SK-N-SH (cell line): ENCODE measurements around the gene NFIX. TPM values are rescaled to one million over a fixed set of nuclear protein-coding genes. Genes with fewer than 3 reads are reported as not detected.

Experiments
- CTCF ChIA-PET: fragments of 300-600, 350-600 bp; formaldehyde crosslinking; extraction: SDS; loops from one replicate; lab custom pipeline; 2021; lab: Yijun Ruan, JAX
- POLR2A ChIA-PET: fragments of 350-600 bp; sonication (Branson Sonifier 250); formaldehyde crosslinking; extraction: SDS; loops from one replicate; lab custom pipeline; 2020; ENCODE audit warnings: antibody characterized with exemption, inconsistent platforms; lab: Yijun Ruan, JAX
- DNase-seq: peaks from one replicate; pipeline ENCODE4 v3.0.0; 2012
- H2AFZ ChIP-seq: fragments of 200-600 bp; sonication (generic); 2 replicates; pipeline ENCODE4 v1.8.1; 2016; ENCODE audit warnings: antibody characterized with exemption, mild to moderate bottlenecking, low read depth
- H3F3A ChIP-seq: fragments of 200-600 bp; sonication (generic); replicated peaks from 2 replicates; pipeline ENCODE3; 2016; ENCODE audit warnings: antibody characterized with exemption, mild to moderate bottlenecking; ENCODE audit not compliant: insufficient read depth
- H3K27ac ChIP-seq, 2 experiments: fragments of 200-500 bp in 1 of 2; fragments of 200-600 bp in 1 of 2; sonication (Bioruptor generic) in 1 of 2; sonication (generic), shearing (Covaris generic) in 1 of 2; 2 replicates each; pipeline versions ENCODE4 v1.5.1 to v1.6.1; 2014 to 2016; ENCODE audit warnings: low read depth in 2 of 2, inconsistent platforms in 1 of 2, low read length in 1 of 2, mild to moderate bottlenecking in 1 of 2, mixed read lengths in 1 of 2
- H3K27me3 ChIP-seq: fragments of 200-600 bp; sonication (generic), shearing (Covaris generic); 2 replicates; pipeline ENCODE4 v1.6.1; 2016; ENCODE audit warnings: mixed run types; ENCODE audit not compliant: insufficient read depth
- H3K36me3 ChIP-seq, 2 experiments: fragments of 200-500 bp in 1 of 2; fragments of 200-600 bp in 1 of 2; sonication (Bioruptor generic) in 1 of 2; sonication (generic) in 1 of 2; replicated peaks in 1 of 2; 2 replicates each; pipeline versions ENCODE3 to v1.5.1; 2014 to 2016; ENCODE audit warnings: low read length in 1 of 2, mild to moderate bottlenecking in 1 of 2; ENCODE audit not compliant: insufficient read depth in 2 of 2, control insufficient read depth in 1 of 2
- H3K4me1 ChIP-seq, 2 experiments: fragments of 200-500 bp in 1 of 2; fragments of 200-600 bp in 1 of 2; sonication (Bioruptor generic) in 1 of 2; sonication (generic), shearing (Covaris generic) in 1 of 2; 2 replicates each; pipeline versions ENCODE4 v1.5.1 to v1.6.1; 2014 to 2016; ENCODE audit warnings: low read depth in 1 of 2, low read length in 1 of 2, mixed run types in 1 of 2; ENCODE audit not compliant: insufficient read depth in 2 of 2, control insufficient read depth in 1 of 2
- H3K4me2 ChIP-seq: fragments of 200-600 bp; sonication (generic), shearing (Covaris generic); 2 replicates; pipeline ENCODE4 v1.6.1; 2017; ENCODE audit warnings: mixed run types
- H3K4me3 ChIP-seq, 2 experiments: fragments of 200-500 bp in 1 of 2; fragments of 200-600 bp in 1 of 2; sonication (Bioruptor generic) in 1 of 2; sonication (generic), shearing (Covaris generic) in 1 of 2; 2 replicates each; pipeline versions ENCODE4 v1.5.1 to v1.8.1; 2014 to 2016; ENCODE audit warnings: low read depth in 2 of 2, inconsistent platforms in 1 of 2, low read length in 1 of 2, mild to moderate bottlenecking in 1 of 2, mixed read lengths in 1 of 2, moderate library complexity in 1 of 2
- H3K79me2 ChIP-seq: fragments of 200-600 bp; sonication (generic); 2 replicates; pipeline ENCODE4 v1.8.1; 2017; ENCODE audit warnings: mild to moderate bottlenecking; ENCODE audit not compliant: insufficient read depth
- H3K9ac ChIP-seq: fragments of 200-600 bp; sonication (generic); 2 replicates; pipeline ENCODE4 v1.6.1; 2017; ENCODE audit warnings: mixed run types
- H3K9me2 ChIP-seq: fragments of 200-600 bp; sonication (generic); 2 replicates; pipeline ENCODE4 v1.6.1; 2017; ENCODE audit warnings: mixed run types
- H3K9me3 ChIP-seq: fragments of 200-600 bp; sonication (generic); 2 replicates; pipeline ENCODE4 v1.6.1; 2017; ENCODE audit warnings: mixed run types, mild to moderate bottlenecking, moderate library complexity
- H4K20me1 ChIP-seq: fragments of 200-600 bp; sonication (generic); 2 replicates; pipeline ENCODE4 v1.6.1; 2017; ENCODE audit warnings: mild to moderate bottlenecking, mixed run types; ENCODE audit not compliant: insufficient read depth
- EZH2phosphoT487 ChIP-seq: fragments of 200-600 bp; sonication (generic); IDR thresholded peaks from 2 replicates; pipeline ENCODE4 v1.6.1; 2017; ENCODE audit warnings: low read depth, mixed run types, mild to moderate bottlenecking, antibody characterized with exemption, moderate library complexity, borderline replicate concordance
- FOXJ3 ChIP-seq: sonication (generic); formaldehyde crosslinking; IDR thresholded peaks from 2 replicates; pipeline ENCODE4 v1.5.1; 2020; ENCODE audit warnings: mild to moderate bottlenecking, missing genetic modification reagents
- GABPA ChIP-seq: IDR thresholded peaks from 2 replicates; pipeline ENCODE4 v1.4.0; 2012; ENCODE audit warnings: low read depth, mild to moderate bottlenecking
- MEF2A ChIP-seq: IDR thresholded peaks from 2 replicates; pipeline ENCODE4 v1.4.0; 2012; ENCODE audit warnings: low read depth, borderline replicate concordance
- NFIC ChIP-seq: IDR thresholded peaks from 2 replicates; pipeline ENCODE4 v1.4.0; 2012; ENCODE audit warnings: borderline replicate concordance
- NRF1 ChIP-seq: IDR thresholded peaks from 2 replicates; pipeline ENCODE4 v1.6.1; 2012; ENCODE audit warnings: low read depth, mild to moderate bottlenecking, low read length
- RCOR1 ChIP-seq: fragments of 150-350 bp; IDR thresholded peaks from 2 replicates; pipeline ENCODE4 v1.6.1; 2017; ENCODE audit warnings: antibody characterized with exemption, low read length
- SMC3 ChIP-seq: IDR thresholded peaks from 2 replicates; pipeline ENCODE4 v1.6.1; 2012; ENCODE audit warnings: low read depth, low read length, improper control_type of control experiment
- YY1 ChIP-seq: IDR thresholded peaks from 2 replicates; pipeline ENCODE4 v1.4.0; 2012; ENCODE audit warnings: low read depth, mild to moderate bottlenecking
- WGBS: methylation state at CpG from one replicate; pipeline ENCODE4 v1.1.6; 2017; ENCODE audit warnings: low lambda C conversion rate; 5-methylcytosine and 5-hydroxymethylcytosine counted together
- polyA plus RNA-seq, 3 experiments: library from polyadenylated mRNA; depleted of rRNA; stranded (reverse); fragments of >200 nt; gene quantifications; 2 replicates each; pipeline ENCODE4 v1.2.3, GENCODE V29; 2012
- TF ChIP-seq, protein P1 (sequence below): IDR thresholded peaks from 2 replicates; pipeline ENCODE4 v1.4.0; 2012; ENCODE audit warnings: low read depth, borderline replicate concordance
- TF ChIP-seq, protein P2 (sequence below): IDR thresholded peaks from 2 replicates; pipeline ENCODE4 v1.4.0; 2012; ENCODE audit warnings: low read depth
- TF ChIP-seq, protein P3 (sequence below): fragments of 150-350 bp; IDR thresholded peaks from 2 replicates; pipeline ENCODE4 v1.6.1; 2016; ENCODE audit warnings: mild to moderate bottlenecking, low read depth, low read length
- TF ChIP-seq, protein P4 (sequence below): fragments of 150-350 bp; IDR thresholded peaks from 2 replicates; pipeline ENCODE4 v1.6.1; 2017; ENCODE audit warnings: antibody characterized with exemption, low read length, low read depth, borderline replicate concordance
- TF ChIP-seq, protein P5 (sequence below): IDR thresholded peaks from 2 replicates; pipeline ENCODE4 v1.4.0; 2012; ENCODE audit warnings: low read depth, borderline replicate concordance
- TF ChIP-seq, protein P6 (sequence below): IDR thresholded peaks from 2 replicates; pipeline ENCODE4 v1.6.1; 2012; ENCODE audit warnings: mild to moderate bottlenecking, low read depth, low read length, moderate library complexity

The NFIX gene
- polyA plus RNA-seq, 1 of the 3 experiments (the other 2 are of a cell fraction): 14.8 TPM

DNA sequence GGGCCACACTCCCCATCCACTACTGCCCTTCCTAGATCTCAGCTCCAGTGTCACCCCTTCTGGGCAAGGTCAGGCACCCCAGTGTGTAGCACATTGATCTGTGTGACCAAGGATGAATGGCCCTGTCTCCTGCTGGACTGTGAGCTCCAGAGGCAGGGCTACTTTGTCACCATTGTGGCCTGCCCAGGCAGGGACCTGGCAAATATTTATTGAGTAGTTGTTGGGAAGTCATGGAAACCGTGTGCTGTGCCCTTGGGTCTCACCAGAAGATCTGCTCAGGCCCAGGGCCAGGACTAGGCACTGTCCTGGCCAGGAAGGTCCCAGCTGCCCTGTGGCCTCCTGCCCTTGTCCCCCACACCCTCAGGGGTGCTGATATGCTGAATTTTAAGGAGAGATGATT lies 133.3 kb downstream of the NFIX start:
- no peak for DNase-seq
- Histone ChIP-seq H3K27me3 (no peaks in the 10 kb centered on the region), H2AFZ (no peak overlapping the region), H3K4me3 (no peak overlapping the region), H3K4me2 (no peak overlapping the region), H3K9me2 (no peaks in the 10 kb centered on the region), H3K27ac (no peak overlapping the region), H3K79me2 (peaks cover 95% of the 10 kb centered on the region), H3K9me3 (no peaks in the 10 kb centered on the region), H4K20me1 (peaks cover 96% of the 10 kb centered on the region), H3K36me3 (peaks cover 4 to 11% of the 10 kb centered on the region in 2 experiments), H3F3A (peaks cover 24% of the 10 kb centered on the region), H3K4me1 (peaks cover 0 to 15% of the 10 kb centered on the region in 2 experiments; a peak in 2 of 4 replicates), H3K9ac (no peak overlapping the region)
- 67% methylated on average over 1 of the region's 1 CpG for WGBS
- TF ChIP-seq, protein P1, sequence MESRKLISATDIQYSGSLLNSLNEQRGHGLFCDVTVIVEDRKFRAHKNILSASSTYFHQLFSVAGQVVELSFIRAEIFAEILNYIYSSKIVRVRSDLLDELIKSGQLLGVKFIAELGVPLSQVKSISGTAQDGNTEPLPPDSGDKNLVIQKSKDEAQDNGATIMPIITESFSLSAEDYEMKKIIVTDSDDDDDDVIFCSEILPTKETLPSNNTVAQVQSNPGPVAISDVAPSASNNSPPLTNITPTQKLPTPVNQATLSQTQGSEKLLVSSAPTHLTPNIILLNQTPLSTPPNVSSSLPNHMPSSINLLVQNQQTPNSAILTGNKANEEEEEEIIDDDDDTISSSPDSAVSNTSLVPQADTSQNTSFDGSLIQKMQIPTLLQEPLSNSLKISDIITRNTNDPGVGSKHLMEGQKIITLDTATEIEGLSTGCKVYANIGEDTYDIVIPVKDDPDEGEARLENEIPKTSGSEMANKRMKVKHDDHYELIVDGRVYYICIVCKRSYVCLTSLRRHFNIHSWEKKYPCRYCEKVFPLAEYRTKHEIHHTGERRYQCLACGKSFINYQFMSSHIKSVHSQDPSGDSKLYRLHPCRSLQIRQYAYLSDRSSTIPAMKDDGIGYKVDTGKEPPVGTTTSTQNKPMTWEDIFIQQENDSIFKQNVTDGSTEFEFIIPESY: no peak
- TF ChIP-seq FOXJ3 (CRISPR knock-in tag) (no peak), SMC3 (no peak), YY1 (no peak), GABPA (no peak), MEF2A (no peak), NRF1 (no peak), EZH2phosphoT487 (no peak), NFIC (no peak), RCOR1 (no peak)
- TF ChIP-seq, protein P2, sequence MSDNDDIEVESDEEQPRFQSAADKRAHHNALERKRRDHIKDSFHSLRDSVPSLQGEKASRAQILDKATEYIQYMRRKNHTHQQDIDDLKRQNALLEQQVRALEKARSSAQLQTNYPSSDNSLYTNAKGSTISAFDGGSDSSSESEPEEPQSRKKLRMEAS: no peak
- TF ChIP-seq, protein P3, sequence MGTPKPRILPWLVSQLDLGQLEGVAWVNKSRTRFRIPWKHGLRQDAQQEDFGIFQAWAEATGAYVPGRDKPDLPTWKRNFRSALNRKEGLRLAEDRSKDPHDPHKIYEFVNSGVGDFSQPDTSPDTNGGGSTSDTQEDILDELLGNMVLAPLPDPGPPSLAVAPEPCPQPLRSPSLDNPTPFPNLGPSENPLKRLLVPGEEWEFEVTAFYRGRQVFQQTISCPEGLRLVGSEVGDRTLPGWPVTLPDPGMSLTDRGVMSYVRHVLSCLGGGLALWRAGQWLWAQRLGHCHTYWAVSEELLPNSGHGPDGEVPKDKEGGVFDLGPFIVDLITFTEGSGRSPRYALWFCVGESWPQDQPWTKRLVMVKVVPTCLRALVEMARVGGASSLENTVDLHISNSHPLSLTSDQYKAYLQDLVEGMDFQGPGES: no peak
- TF ChIP-seq, protein P4, sequence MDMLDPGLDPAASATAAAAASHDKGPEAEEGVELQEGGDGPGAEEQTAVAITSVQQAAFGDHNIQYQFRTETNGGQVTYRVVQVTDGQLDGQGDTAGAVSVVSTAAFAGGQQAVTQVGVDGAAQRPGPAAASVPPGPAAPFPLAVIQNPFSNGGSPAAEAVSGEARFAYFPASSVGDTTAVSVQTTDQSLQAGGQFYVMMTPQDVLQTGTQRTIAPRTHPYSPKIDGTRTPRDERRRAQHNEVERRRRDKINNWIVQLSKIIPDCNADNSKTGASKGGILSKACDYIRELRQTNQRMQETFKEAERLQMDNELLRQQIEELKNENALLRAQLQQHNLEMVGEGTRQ: no peak
- TF ChIP-seq, protein P5, sequence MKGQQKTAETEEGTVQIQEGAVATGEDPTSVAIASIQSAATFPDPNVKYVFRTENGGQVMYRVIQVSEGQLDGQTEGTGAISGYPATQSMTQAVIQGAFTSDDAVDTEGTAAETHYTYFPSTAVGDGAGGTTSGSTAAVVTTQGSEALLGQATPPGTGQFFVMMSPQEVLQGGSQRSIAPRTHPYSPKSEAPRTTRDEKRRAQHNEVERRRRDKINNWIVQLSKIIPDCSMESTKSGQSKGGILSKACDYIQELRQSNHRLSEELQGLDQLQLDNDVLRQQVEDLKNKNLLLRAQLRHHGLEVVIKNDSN: no peak
- TF ChIP-seq, protein P6, sequence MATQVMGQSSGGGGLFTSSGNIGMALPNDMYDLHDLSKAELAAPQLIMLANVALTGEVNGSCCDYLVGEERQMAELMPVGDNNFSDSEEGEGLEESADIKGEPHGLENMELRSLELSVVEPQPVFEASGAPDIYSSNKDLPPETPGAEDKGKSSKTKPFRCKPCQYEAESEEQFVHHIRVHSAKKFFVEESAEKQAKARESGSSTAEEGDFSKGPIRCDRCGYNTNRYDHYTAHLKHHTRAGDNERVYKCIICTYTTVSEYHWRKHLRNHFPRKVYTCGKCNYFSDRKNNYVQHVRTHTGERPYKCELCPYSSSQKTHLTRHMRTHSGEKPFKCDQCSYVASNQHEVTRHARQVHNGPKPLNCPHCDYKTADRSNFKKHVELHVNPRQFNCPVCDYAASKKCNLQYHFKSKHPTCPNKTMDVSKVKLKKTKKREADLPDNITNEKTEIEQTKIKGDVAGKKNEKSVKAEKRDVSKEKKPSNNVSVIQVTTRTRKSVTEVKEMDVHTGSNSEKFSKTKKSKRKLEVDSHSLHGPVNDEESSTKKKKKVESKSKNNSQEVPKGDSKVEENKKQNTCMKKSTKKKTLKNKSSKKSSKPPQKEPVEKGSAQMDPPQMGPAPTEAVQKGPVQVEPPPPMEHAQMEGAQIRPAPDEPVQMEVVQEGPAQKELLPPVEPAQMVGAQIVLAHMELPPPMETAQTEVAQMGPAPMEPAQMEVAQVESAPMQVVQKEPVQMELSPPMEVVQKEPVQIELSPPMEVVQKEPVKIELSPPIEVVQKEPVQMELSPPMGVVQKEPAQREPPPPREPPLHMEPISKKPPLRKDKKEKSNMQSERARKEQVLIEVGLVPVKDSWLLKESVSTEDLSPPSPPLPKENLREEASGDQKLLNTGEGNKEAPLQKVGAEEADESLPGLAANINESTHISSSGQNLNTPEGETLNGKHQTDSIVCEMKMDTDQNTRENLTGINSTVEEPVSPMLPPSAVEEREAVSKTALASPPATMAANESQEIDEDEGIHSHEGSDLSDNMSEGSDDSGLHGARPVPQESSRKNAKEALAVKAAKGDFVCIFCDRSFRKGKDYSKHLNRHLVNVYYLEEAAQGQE: no peak
- ChIA-PET POLR2A (no interaction called here), CTCF (interaction anchor here (1.2 to 2.9 kb wide), 4 partner anchors 9 to 163 kb away, joined by 4 to 10 read pairs (median 7); partner anchors contain the start of gene NACC1)
